ENCODE data around the gene PLPPR3. TPM values are rescaled to one million over a fixed set of nuclear protein-coding genes. Genes with fewer than 3 reads are reported as not detected.

PLPPR3 gene
- total and polyA plus RNA-seq, 5 donors from 2014 or later: not detected

DNA sequence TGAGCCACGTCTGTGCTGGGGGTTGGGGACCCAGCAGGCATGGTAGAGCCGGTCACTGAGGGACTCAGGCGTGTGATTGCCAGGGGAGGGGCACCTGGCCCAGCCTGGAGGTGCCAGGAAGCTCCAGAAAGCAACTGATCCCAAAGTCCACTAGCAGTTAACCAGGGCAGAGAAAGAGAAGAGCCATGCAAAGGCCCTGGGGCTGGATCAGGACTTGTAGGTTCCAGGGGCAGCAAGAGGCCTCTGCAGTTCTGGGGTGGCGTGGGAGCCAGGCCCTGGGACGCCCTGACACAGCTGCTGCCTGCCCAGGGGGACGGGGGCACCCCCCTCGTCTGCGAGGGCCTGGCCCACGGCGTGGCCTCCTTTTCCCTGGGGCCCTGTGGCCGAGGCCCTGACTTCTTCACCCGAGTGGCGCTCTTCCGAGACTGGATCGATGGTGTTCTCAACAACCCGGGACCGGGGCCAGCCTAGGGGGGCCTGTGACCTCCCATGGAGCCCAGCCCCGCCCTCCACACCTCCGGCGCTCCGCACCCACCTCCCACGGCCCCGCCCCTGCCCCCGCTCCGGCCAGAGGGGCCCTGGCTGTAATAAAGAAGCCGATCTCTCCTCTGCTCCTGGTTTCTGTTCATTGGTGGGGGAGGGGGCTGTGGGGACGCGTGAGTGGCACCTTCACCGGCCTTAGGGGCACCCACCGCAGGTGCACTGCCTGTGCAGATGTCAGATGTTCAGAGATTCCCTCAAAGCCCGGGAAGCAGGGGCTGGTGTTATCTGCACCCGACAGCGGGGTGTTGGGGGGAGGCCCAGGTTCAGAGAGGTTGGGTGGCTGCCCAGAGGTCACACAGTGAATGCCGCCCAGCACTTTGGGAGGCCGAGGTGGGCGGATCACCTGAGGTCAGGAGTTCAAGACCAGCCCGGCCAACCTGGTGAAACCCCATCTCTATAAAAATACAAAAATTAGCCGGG lies 9.9 kb upstream of the PLPPR3 start:
- no peaks in the 10 kb centered on the region for H3K9me3 ChIP-seq (ENCODE audit: control insufficient read depth in 2 of 2, low read length in 2 of 2)
- no peaks in the 10 kb centered on the region for H3K27me3 ChIP-seq (ENCODE audit: control insufficient read depth, insufficient read depth, low read length)
- no peak for DNase-seq
- Mint-ChIP-seq H3K36me3 (no peaks in the 10 kb centered on the region), H3K4me1 (peaks cover 0 to 3% (median 2%) of the 10 kb centered on the region in 4 donors), H3K27ac (no peak overlapping the region), H3K9me3 (peaks cover 0 to 1% (median 0%) of the 10 kb centered on the region in 7 donors), H3K4me3 (no peak overlapping the region), H3K27me3 (peaks cover 9% of the 10 kb centered on the region)
- no peak overlapping the region for H3K4me3 ChIP-seq (ENCODE audit: low read depth, low read length)
- H3K27ac ChIP-seq (ENCODE audit: insufficient read depth, low read length, poor library complexity, severe bottlenecking): no peak overlapping the region
- H3K36me3 ChIP-seq (ENCODE audit: control insufficient read depth, insufficient read depth, low read length): no peaks in the 10 kb centered on the region
- no peak for ATAC-seq (ENCODE audit: low read depth in 2 of 2)
- H3K4me1 ChIP-seq (ENCODE audit: control insufficient read depth, insufficient read depth, low read length, poor library complexity, severe bottlenecking): no peaks in the 10 kb centered on the region

DNA sequence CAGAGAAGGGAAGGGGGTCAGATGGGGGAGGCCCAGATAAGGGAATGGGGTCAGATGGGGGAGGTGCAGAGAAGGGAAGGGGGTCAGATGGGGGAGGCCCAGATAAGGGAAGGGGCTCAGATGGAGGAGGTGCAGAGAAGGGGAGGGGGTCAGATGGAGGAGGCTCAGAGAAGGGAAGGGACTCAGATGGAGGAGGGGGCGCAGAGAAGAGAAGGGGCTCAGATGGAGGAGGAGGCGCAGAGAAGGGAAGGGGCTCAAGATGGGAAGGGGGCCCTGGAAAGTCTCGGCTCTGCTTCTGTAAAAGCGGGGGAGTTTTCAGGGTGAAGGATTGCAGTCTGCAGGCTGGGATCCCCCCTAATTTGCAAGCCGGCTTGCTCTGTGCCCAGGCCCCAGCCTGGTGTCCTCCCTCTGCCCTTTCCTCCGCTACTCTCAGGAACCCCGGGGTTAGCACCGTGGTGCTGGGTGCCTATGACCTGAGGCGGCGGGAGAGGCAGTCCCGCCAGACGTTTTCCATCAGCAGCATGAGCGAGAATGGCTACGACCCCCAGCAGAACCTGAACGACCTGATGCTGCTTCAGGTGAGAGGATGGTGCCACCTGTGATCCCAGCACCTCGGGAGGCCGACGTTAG lies 7.5 kb upstream of the PLPPR3 start:
- H3K27ac Mint-ChIP-seq: no peak overlapping the region
- no peaks in the 10 kb centered on the region for H3K36me3 ChIP-seq (ENCODE audit: control insufficient read depth, insufficient read depth, low read length)
- H3K4me3 ChIP-seq (ENCODE audit: low read depth, low read length): no peak overlapping the region
- H3K9me3 Mint-ChIP-seq: no peaks in the 10 kb centered on the region
- no peak overlapping the region for H3K27ac ChIP-seq (ENCODE audit: insufficient read depth, low read length, poor library complexity, severe bottlenecking)
- no peaks in the 10 kb centered on the region for H3K4me1 Mint-ChIP-seq
- H3K4me3 Mint-ChIP-seq: no peak overlapping the region
- H3K27me3 Mint-ChIP-seq: peaks cover 4% of the 10 kb centered on the region
- no peaks in the 10 kb centered on the region for H3K36me3 Mint-ChIP-seq
- ATAC-seq (ENCODE audit: low read depth in 2 of 2) (no peak), DNase-seq (no peak)
- no peaks in the 10 kb centered on the region for H3K27me3 ChIP-seq (ENCODE audit: control insufficient read depth, insufficient read depth, low read length)
- no peaks in the 10 kb centered on the region for H3K9me3 ChIP-seq (ENCODE audit: control insufficient read depth in 2 of 2, low read length in 2 of 2)
- no peaks in the 10 kb centered on the region for H3K4me1 ChIP-seq (ENCODE audit: control insufficient read depth, insufficient read depth, low read length, poor library complexity, severe bottlenecking)

DNA sequence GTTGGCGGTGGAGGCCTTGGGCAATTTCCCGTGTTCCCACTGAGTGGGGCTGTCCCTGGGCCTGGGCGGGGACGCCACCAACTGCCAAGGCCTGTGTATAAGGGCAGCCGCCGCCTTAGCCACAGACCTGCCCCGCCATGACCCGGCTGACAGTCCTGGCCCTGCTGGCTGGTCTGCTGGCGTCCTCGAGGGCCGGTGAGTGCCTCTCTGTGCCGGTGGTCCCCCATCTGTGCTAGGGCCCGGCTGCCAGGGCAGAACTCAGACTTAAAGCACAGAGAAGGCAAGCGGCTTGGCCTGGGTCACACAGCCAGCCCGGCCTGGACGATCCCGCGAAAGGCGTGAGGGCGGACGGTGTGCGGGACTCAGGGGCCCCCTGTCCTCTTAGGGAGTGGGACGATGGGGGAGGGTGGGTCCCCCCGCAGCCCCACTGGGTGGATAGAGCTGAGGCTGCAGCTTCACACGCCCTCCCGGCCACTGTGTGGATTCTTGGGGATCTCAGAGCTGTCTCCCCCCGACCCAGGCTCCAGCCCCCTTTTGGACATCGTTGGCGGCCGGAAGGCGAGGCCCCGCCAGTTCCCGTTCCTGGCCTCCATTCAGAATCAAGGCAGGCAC lies 6.1 kb upstream of the PLPPR3 start, which contains the start of gene AZU1:
TSS of gene AZU1 (plus strand) at position 128 of the 612 bp plus-strand sequence. CDS start at position 138, 10 bp downstream.
- no peaks in the 10 kb centered on the region for H3K36me3 Mint-ChIP-seq
- H3K27ac ChIP-seq (ENCODE audit: insufficient read depth, low read length, poor library complexity, severe bottlenecking): no peak within 1 kb of the TSS
- H3K27me3 ChIP-seq (ENCODE audit: control insufficient read depth, insufficient read depth, low read length): peaks cover 5% of the 10 kb centered on the region
- H3K27me3 Mint-ChIP-seq: peaks cover 16% of the 10 kb centered on the region
- H3K4me3 ChIP-seq (ENCODE audit: low read depth, low read length): no peak within 1 kb of the TSS
- DNase-seq (no peak), ATAC-seq (ENCODE audit: low read depth in 2 of 2) (no peak)
- no peaks in the 10 kb centered on the region for H3K4me1 Mint-ChIP-seq
- H3K36me3 ChIP-seq (ENCODE audit: control insufficient read depth, insufficient read depth, low read length): no peaks in the 10 kb centered on the region
- no peaks in the 10 kb centered on the region for H3K9me3 Mint-ChIP-seq
- no peak within 1 kb of the TSS for H3K4me3 Mint-ChIP-seq
- H3K27ac Mint-ChIP-seq: no peak within 1 kb of the TSS
- H3K9me3 ChIP-seq (ENCODE audit: control insufficient read depth in 2 of 2, low read length in 2 of 2): no peaks in the 10 kb centered on the region
- no peaks in the 10 kb centered on the region for H3K4me1 ChIP-seq (ENCODE audit: control insufficient read depth, insufficient read depth, low read length, poor library complexity, severe bottlenecking)

DNA sequence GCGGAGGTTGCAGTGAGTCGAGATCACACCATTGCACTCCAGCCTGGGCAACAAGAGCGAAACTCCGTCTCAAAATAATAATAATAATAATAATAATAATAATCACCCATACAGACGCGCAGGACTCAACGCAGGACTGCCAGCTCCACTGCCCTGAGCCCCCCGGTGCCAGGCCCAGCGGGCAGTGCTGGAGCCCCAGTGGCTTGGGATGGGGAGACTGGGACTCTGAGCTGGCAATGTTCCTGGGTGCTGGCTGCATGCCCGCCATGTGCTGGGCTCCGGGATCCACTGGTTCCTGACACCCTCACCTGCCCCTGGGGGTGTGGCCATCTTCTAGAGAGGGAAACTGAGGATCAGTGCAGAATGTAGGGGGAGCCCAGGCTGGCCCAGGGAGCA lies 5.6 kb upstream of the PLPPR3 start:
- peaks cover 19% of the 10 kb centered on the region for H3K27me3 Mint-ChIP-seq
- no peaks in the 10 kb centered on the region for H3K9me3 ChIP-seq (ENCODE audit: control insufficient read depth in 2 of 2, low read length in 2 of 2)
- H3K36me3 Mint-ChIP-seq: no peaks in the 10 kb centered on the region
- H3K4me1 Mint-ChIP-seq: no peaks in the 10 kb centered on the region
- no peaks in the 10 kb centered on the region for H3K36me3 ChIP-seq (ENCODE audit: control insufficient read depth, insufficient read depth, low read length)
- no peak for ATAC-seq (ENCODE audit: low read depth in 2 of 2)
- no peak overlapping the region for H3K27ac ChIP-seq (ENCODE audit: insufficient read depth, low read length, poor library complexity, severe bottlenecking)
- no peaks in the 10 kb centered on the region for H3K4me1 ChIP-seq (ENCODE audit: control insufficient read depth, insufficient read depth, low read length, poor library complexity, severe bottlenecking)
- no peaks in the 10 kb centered on the region for H3K9me3 Mint-ChIP-seq
- H3K27ac Mint-ChIP-seq: no peak overlapping the region
- DNase-seq: no peak
- H3K27me3 ChIP-seq (ENCODE audit: control insufficient read depth, insufficient read depth, low read length): peaks cover 5% of the 10 kb centered on the region
- H3K4me3 Mint-ChIP-seq: no peak overlapping the region
- H3K4me3 ChIP-seq (ENCODE audit: low read depth, low read length): no peak overlapping the region

DNA sequence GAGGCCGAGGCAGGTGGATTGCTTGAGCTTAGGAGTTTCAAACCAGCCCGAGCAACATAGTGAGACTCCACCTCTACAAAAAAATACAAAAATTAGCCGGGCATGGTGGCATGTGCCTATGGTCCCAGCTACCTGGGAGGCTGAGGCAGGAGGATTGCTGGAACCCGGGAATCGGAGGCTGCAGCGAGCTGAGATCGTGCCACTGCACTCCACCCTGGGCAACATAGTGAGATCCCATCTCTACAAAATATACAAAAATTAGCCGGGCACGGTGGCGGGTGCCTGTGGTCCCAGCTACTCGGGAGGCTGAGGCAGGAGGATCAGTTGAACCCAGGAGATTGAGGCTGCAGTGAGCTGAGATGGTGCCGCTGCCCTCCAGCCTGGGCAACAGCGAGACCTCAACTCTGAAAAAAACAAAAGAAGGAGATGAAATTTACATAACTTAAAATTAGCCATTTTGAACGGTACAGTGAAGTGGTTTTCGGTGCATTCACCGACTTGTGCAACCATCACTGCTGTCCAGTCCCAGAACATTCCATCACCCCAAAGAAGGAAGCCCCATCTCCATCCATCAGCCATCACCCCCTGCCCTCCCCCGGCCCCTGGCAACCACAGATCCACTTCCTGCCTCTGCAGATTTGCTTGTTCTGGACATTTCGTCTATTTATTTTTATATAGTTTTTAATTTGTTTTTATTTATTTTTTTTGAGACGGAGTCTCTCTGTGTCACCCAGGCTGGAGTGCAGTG lies 4.3 kb upstream of the PLPPR3 start:
- no peaks in the 10 kb centered on the region for H3K36me3 Mint-ChIP-seq
- Histone ChIP-seq H3K36me3 (ENCODE audit: control insufficient read depth, insufficient read depth, low read length) (no peaks in the 10 kb centered on the region), H3K4me1 (ENCODE audit: control insufficient read depth, insufficient read depth, low read length, poor library complexity, severe bottlenecking) (peaks cover 4% of the 10 kb centered on the region), H3K9me3 (ENCODE audit: control insufficient read depth in 2 of 2, low read length in 2 of 2) (no peaks in the 10 kb centered on the region), H3K27me3 (ENCODE audit: control insufficient read depth, insufficient read depth, low read length) (peaks cover 5% of the 10 kb centered on the region), H3K4me3 (ENCODE audit: low read depth, low read length) (no peak overlapping the region), H3K27ac (ENCODE audit: insufficient read depth, low read length, poor library complexity, severe bottlenecking) (no peak overlapping the region)
- no peaks in the 10 kb centered on the region for H3K9me3 Mint-ChIP-seq
- H3K27ac Mint-ChIP-seq: peak overlapping the region in 1 of 3 donors; percentile 60
- no peak for DNase-seq
- H3K27me3 Mint-ChIP-seq: peaks cover 14% of the 10 kb centered on the region
- no peak overlapping the region for H3K4me3 Mint-ChIP-seq
- no peaks in the 10 kb centered on the region for H3K4me1 Mint-ChIP-seq
- no peak for ATAC-seq (ENCODE audit: low read depth in 2 of 2)

DNA sequence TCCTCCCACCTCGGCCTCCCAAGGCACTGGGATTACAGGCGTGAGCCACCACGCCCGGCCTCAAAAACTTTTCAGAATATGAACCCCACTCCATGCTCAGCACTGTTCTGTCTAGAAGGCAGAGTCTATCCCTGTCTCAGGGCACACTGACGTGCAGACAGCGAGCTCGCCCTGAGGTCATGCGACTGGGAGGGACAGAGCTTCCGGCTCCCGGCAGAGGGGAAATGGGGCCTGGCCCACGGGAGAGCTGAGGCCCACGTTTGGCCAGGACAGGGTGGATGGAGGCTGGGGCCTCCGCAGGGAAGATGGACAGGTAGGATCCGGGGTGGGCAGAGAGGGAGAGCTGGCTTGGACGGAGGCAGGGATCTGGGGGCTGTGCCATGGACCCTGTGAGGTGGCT lies 3.1 kb upstream of the PLPPR3 start:
- H3K9me3 ChIP-seq (ENCODE audit: control insufficient read depth in 2 of 2, low read length in 2 of 2): no peaks in the 10 kb centered on the region
- ATAC-seq (ENCODE audit: low read depth in 2 of 2): no peak
- no peak overlapping the region for H3K4me3 ChIP-seq (ENCODE audit: low read depth, low read length)
- H3K4me3 Mint-ChIP-seq: no peak overlapping the region
- no peaks in the 10 kb centered on the region for H3K36me3 Mint-ChIP-seq
- H3K27me3 Mint-ChIP-seq: peaks cover 21% of the 10 kb centered on the region
- no peaks in the 10 kb centered on the region for H3K4me1 Mint-ChIP-seq
- no peak for DNase-seq
- peaks cover 5% of the 10 kb centered on the region for H3K27me3 ChIP-seq (ENCODE audit: control insufficient read depth, insufficient read depth, low read length)
- no peaks in the 10 kb centered on the region for H3K9me3 Mint-ChIP-seq
- H3K36me3 ChIP-seq (ENCODE audit: control insufficient read depth, insufficient read depth, low read length): no peaks in the 10 kb centered on the region
- H3K27ac Mint-ChIP-seq: no peak overlapping the region
- H3K27ac ChIP-seq (ENCODE audit: insufficient read depth, low read length, poor library complexity, severe bottlenecking): no peak overlapping the region
- H3K4me1 ChIP-seq (ENCODE audit: control insufficient read depth, insufficient read depth, low read length, poor library complexity, severe bottlenecking): peaks cover 4% of the 10 kb centered on the region

DNA sequence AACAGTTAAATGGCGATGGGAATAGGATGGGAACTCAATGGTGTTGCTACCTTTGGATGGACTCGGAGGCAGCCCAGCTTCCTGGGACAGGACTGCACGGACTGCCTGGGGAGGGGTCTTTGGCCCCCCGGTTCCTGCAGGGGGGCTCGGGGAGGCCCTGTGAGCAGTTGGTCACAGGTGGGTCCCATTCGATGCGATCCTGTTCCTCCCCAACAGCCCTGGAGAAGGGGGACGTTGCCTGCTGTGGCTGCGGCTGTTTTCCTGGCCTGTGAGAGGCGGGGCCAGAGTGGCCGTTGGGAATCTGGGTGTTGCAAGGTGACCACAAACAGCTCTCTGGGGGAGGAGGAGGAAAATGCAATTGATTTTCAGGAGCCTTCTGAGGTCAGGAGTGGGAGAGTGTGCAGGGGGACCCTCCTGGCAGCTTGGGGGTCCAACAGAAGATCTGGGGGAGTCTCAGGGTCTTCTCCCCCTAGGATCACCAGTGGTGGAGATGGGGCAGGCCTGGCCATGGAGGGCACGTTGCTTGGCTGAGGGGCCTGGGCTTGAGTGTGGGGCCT lies 1.9 kb upstream of the PLPPR3 start:
- Histone ChIP-seq H3K4me3 (ENCODE audit: low read depth, low read length) (no peak overlapping the region), H3K27ac (ENCODE audit: insufficient read depth, low read length, poor library complexity, severe bottlenecking) (no peak overlapping the region), H3K9me3 (ENCODE audit: control insufficient read depth in 2 of 2, low read length in 2 of 2) (no peaks in the 10 kb centered on the region), H3K4me1 (ENCODE audit: control insufficient read depth, insufficient read depth, low read length, poor library complexity, severe bottlenecking) (peaks cover 4% of the 10 kb centered on the region), H3K36me3 (ENCODE audit: control insufficient read depth, insufficient read depth, low read length) (no peaks in the 10 kb centered on the region), H3K27me3 (ENCODE audit: control insufficient read depth, insufficient read depth, low read length) (peaks cover 5% of the 10 kb centered on the region)
- DNase-seq: no peak
- Mint-ChIP-seq H3K4me3 (peak overlapping the region in 1 of 4 donors; percentile 26), H3K27ac (peak overlapping the region in 1 of 3 donors; percentile 14), H3K4me1 (no peaks in the 10 kb centered on the region), H3K27me3 (peaks cover 21% of the 10 kb centered on the region), H3K36me3 (no peaks in the 10 kb centered on the region), H3K9me3 (no peaks in the 10 kb centered on the region)
- no peak for ATAC-seq (ENCODE audit: low read depth in 2 of 2)

Measured in CD4-positive, CD25-positive, alpha-beta regulatory T cell (primary cell).